NB4 (cell line): ENCODE results near the gene ACIN1.

Experiments
- MYC ChIP-seq: IDR thresholded peaks from 2 replicates; pipeline ENCODE4 v1.6.1; 2011; ENCODE audit warnings: low read depth, low read length
- POLR2A ChIP-seq: IDR thresholded peaks from 2 replicates; pipeline ENCODE4 v1.6.1; 2011; ENCODE audit warnings: mild to moderate bottlenecking; ENCODE audit not compliant: insufficient read length; ENCODE audit errors: extremely low read depth
- TF ChIP-seq, protein P1 (sequence below): IDR thresholded peaks from one replicate; pipeline ENCODE4 v1.5.1; 2012; ENCODE audit warnings: low read depth, low read length

DNA sequence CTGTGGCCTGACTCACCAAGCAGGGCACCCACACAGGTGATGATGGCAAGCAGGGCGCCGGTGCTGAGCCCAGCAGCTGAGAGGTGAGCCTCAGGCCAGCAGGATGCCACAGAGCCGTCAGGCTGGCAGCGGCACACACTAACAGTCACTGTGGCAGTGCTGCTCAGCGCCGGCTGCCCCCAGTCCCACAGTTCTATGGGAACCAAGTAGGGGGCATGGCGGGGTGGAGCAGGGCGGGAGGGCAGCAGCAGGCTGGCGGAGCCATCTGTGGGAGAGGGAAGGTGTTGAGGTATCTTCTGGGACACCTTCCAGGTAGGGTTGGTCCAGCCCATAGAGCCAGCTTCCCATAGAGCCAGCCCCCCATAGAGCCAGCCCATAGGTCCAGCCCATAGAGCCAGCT is 45.9 kb downstream of the ACIN1 start:
- TF ChIP-seq, protein P1, sequence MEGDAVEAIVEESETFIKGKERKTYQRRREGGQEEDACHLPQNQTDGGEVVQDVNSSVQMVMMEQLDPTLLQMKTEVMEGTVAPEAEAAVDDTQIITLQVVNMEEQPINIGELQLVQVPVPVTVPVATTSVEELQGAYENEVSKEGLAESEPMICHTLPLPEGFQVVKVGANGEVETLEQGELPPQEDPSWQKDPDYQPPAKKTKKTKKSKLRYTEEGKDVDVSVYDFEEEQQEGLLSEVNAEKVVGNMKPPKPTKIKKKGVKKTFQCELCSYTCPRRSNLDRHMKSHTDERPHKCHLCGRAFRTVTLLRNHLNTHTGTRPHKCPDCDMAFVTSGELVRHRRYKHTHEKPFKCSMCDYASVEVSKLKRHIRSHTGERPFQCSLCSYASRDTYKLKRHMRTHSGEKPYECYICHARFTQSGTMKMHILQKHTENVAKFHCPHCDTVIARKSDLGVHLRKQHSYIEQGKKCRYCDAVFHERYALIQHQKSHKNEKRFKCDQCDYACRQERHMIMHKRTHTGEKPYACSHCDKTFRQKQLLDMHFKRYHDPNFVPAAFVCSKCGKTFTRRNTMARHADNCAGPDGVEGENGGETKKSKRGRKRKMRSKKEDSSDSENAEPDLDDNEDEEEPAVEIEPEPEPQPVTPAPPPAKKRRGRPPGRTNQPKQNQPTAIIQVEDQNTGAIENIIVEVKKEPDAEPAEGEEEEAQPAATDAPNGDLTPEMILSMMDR: no peak
- TF ChIP-seq MYC (no peak), POLR2A (no peak)
